Measurements from ENCODE around the gene MYCT1.

- no peak for TF ChIP-seq CTCF (conservative IDR thresholded peaks at IDR 0.05; ENCODE audit: low read depth in 2 of 2)
- TF ChIP-seq EZH2 (IDR thresholded peaks at IDR 0.05; ENCODE audit: low read depth, unreplicated experiment) = no peak
- TF ChIP-seq POLR2AphosphoS5 (IDR thresholded peaks at IDR 0.05; ENCODE audit: low read depth) = no peak
- TF ChIP-seq REST (IDR thresholded peaks at IDR 0.05; ENCODE audit: unreplicated experiment) = no peak
- TF ChIP-seq ZNF114 (CRISPR knock-in tag; IDR thresholded peaks at IDR 0.05) = no peak
- no peak for TF ChIP-seq CREB1 (CRISPR knock-in tag; IDR thresholded peaks at IDR 0.05; ENCODE audit: low read depth)
- no peak for TF ChIP-seq EZH2phosphoT487 (IDR thresholded peaks at IDR 0.05; ENCODE audit: unreplicated experiment)
- no peak for TF ChIP-seq ETS1 (IDR thresholded peaks at IDR 0.05)
- no peak for TF ChIP-seq ZNF331 (CRISPR knock-in tag; IDR thresholded peaks at IDR 0.05; ENCODE audit: low read depth)
- no peak for TF ChIP-seq JUNB (IDR thresholded peaks at IDR 0.05; ENCODE audit: unreplicated experiment)
- no peak for TF ChIP-seq STAT1 (IDR thresholded peaks at IDR 0.05; ENCODE audit: unreplicated experiment)
Measured at GRCh38 chr6:152736687-152737273, 39.1 kb downstream of the MYCT1 start.
